ENCODE results near the gene MGAT5. TPM values are rescaled to one million over a fixed set of nuclear protein-coding genes. Genes with fewer than 3 reads are reported as not detected.
A peak's percentile ranks its signal among the peaks of the same experiment; 100 is the strongest.

The MGAT5 gene
- total RNA-seq, 1 experiment from 2014 or later: 23.2 TPM

DNA sequence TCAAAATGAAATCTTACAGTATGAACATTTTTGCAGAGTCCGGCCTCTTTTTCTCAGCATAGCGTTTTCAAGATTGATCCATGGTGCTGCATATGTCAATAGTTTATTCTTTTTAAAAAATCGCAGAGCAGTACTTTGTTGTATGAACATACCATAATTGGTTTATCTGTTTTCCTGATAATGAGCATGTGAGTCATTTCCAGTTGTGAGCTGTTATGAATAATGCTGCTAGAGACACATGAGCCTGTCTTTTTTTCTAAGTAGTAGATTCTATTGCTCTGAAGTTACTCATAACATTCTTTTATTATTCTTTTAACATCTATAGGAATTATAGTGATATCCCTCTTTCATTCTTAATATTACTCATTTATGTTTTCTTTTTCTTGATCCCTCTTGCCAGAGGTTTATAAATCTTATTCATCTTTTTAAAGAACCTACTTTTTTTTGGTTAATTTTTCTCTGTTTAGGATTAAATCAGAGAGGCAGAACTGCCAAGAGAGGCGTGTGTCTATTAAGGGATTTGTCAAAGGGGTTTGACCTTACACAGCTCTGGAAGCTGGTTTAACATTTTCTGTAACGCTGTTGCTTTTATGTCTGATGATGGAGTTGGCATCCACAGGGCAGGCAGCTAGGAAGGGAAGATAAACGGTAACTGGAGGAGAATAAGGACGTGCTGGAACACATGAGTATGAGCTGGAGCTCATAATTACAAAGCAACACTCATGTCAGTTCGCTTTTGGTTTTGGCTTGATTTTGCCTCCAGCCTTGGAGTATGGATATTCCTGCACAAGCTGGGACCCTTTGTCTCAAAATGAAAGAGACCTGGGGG is 47.4 kb downstream of the MGAT5 start:
- DNase-seq (ENCODE audit: low read depth): peak; percentile 37

DNA sequence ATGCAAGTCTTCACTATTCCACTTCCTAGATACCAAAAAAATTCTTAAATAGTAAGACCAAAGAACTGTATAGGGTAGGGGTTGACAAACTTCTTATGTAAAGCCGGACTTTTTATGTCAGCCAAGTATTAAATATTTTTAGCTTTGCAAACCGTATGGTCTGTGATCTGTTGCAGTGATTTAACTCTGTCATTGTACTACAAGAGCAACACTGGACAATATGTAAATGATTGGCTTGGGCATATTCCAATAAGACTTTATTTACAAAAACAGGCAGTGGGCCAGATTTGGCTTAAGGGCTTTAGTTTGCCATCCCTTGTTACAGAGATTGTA is 48.0 kb downstream of the MGAT5 start:
- DNase-seq (ENCODE audit: low read depth): no peak

DNA sequence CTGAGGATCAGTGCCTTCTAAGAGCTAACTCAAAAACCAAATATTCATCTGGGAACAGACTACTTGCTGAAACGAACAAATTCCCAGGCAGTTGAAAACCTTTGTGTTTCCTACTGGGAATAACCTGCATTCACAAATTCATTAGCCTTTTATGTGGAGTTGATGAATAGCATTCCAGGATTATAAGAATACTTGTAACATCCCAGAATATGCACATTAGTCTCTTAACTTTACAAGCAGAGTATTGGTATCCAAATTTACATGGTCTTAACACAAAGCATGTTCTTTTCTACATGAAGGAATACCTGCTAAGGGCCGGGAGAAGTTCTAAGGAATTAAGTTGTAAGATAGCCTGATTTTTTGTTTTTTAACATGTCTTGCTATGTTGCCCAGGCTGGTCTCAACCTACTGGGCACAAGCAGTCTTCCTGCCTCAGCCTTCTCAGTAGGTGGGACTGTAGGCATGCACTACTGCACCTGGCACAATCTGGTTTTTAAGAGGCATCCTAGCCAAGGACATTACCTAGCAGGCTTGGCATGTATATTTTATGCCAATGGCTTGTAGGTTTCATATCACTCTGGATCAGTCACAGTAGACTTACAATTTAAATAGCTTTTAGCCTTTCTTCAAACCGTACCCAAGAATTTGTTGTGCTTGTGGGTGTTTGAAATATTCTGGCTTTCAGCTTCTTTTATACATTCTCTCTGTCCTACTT is 50.7 kb downstream of the MGAT5 start:
- no peak for DNase-seq (ENCODE audit: low read depth)

DNA sequence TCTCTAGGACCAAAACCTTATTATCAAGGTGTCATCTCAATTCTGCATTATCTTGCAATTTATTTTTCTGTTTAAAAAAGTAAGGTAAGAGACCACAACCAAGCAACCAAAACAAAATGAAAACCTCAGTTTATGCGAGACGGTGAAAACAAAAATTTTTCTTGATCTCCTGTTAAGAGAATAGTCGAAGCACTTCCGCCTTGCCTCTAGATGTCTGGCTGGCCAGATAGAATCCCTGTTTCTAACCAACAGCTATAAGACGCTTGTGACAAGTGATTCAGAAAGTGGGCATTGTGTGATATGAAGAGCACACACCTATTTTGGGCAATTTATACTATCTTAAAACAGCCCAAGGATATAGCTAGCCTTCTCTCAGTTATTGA is 51.2 kb downstream of the MGAT5 start:
- DNase-seq (ENCODE audit: low read depth): no peak

DNA sequence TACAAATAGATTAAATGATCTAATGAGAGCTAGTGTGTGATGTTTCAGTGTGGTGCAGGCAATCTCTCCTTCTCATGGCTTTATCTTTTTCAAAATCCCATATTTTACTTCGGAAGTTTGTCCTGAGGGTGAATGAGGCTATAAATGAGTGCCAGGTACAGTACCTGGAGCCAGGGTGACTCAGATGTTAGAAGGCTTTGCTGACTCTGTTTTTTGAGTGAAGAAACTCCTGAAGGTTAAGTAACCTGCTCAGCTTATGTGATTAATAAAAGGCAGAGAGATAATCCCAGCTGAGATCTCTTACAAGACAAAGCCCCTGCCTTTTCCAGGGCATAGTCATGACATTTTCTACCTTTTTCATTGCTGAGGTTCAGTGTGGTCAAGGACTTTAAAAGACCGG is 52.6 kb downstream of the MGAT5 start:
- DNase-seq (ENCODE audit: low read depth): no peak

DNA sequence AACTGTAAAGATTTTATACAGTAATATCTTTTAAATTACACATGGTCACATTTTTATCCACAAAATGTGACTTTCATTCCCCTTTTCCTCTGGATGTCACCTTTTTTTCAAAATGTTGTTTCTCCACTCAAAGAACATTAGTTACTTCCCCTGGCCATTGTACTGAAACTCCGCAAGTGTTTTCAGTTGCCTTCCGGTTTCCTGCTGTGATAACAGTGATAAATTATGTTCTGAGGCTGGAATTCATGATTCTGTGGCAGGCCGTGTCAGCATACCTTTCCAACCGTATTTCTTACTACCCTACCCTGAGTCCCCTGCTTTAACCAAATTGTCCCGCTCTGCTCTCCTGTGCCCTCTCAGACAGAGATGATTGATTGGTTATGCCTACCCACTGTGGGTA is 53.5 kb downstream of the MGAT5 start:
- no peak for DNase-seq (ENCODE audit: low read depth)

DNA sequence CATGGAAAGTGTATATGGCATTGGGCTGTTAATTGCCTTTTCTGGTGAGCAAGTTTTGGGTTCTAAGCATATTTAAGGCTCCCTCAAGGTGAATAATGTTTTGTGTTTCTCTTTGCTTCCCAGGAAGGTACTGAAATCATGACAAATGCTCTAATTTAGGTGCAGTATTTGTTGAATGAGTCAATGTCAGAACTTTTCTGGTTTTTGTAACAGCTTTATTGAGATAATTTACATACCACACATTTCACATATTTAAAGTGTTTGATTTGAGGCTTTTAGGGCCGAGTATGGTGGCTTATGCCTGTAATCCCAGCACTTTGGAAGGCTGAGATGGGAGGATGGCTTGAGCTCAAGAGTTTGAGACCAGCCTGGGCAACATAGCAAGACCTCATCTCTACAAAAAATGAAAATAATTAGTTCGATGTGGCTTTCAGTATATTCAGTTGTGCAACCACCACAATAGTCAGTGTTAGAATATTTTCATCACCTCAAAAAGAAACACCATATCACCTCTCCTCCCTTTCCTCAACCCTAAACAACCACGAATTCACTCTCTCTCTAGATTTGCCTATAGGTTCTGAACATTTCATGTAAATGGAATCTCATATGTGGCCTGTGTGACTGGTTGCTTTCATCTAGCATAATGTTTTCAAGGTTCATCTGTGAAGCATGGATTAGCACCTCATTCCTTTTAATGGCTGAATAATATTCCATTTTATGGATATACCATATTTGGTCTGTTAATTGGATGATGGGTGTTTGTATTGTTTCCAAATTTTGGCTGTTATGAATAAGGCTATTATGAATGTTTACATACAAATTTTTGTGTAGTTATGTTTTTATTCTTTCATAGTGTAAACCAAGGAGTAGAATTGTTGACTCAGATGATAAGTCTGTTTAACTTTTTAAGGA is 54.9 kb downstream of the MGAT5 start:
- no peak for DNase-seq (ENCODE audit: low read depth)

DNA sequence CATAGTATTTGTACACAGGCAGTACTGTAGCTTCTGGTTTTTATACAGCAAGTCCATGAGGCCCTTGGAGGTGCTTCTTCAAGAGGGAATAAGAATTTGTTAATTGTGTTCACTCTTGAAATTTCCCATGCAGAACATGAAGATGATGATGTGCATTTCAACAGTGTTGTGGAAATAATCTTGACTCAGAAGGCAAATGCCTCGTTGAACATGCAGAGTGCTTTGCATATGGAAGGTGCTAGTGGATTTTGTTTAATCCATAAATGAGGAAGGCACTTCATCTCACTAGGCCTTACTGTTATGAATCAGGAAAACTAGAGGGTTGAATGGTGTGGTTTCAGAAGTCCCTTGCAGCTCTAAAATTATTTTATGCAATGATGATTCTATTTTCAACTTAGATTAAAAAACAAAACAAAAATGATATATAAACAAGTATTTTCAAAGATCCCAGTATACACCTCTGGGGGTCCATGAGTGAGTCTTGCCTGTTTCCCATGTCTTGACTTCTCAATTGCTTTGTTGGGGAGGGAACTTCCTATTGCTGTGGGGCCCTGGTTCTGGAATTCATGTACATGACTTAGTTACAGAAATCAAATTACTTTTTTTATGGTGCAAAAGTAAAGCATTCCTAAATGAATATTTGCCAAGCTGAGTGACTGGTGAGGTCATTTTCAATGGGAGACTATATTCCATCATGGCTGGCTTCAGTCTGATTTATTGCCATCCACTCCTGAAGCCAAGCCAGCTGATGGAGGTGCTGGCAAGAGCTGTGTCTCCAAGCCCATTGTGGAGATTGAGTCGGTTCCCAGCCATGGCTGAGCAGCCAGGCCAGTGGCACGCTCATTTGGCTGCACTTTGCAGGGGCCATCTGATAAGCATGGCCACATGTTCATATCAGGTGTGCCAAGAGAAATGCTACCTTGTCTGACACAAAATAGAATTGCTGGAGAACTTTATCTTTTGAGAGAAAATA is 56.5 kb downstream of the MGAT5 start:
- no peak for DNase-seq (ENCODE audit: low read depth)

DNA sequence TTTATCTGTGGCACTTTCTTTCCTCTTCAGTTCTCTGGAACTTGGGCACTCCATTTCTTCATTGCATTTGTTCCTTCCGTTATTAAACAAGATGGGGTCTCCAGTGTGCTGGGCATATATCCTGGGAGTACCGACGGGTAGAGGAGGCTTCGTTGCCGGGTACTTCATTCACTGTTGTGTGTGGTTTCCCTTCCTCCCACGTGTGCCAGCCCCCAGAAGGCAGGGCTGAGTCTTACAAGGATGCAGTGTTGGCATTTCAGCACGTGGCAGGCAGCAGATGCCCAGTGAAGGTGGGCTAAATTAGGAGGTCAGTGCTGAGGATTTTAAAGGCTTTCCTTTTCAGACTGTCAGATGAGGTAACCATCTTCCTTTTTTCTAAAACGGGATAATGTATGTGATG is 58.6 kb downstream of the MGAT5 start:
- no peak for DNase-seq (ENCODE audit: low read depth)

DNA sequence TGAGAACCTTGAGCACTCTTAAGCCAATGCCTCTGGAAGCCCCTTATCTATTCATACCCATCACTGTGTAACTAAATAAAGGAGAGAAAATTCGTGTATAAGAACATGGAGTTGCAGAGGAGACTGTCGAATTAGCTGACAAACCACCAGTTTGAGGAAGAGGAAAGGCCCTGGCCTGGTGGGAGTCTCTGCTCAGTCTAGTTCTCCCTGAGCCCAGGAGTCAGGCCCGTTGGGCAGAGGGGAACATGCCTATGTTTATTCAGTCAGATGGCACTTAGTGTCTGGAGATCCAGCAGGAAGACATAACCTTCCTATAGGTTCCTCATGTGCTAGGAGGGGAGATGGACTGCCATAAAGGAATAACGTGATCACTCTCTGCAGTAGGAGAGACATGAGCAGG is 60.3 kb downstream of the MGAT5 start:
- DNase-seq (ENCODE audit: low read depth): no peak

DNA sequence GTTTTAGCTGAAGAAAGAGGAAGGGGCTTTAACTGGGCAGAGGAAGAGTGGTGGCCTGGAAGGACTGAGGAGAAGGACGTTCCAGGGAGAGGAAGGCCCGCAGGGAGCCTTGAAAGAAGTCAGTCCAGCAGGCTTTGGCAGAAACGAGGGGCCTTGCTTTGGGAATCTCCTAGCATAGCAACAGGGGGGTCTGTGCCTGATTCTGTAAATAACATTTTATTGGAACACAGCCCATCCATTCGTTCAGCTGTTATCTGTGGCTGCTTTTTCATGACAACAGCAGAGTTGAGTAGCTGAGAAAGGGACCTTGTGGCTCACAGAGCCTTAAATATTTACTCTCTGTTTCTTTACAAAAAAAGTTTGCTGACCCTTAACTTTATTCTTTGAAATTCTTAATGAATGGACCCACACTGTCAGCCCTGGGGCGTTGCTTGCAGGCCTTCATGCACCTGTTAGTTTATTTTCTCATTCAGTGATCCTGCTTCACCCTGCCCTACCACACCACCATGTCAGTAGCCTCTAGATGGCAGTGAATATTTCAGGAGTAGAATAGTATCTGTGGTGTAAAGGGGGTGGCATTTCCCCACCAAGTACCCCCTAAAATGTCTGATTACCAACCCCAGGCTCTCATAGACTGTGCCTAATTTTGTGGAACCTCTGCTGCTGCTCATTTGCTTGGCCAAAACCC is 61.0 kb downstream of the MGAT5 start:
- DNase-seq (ENCODE audit: low read depth): no peak

DNA sequence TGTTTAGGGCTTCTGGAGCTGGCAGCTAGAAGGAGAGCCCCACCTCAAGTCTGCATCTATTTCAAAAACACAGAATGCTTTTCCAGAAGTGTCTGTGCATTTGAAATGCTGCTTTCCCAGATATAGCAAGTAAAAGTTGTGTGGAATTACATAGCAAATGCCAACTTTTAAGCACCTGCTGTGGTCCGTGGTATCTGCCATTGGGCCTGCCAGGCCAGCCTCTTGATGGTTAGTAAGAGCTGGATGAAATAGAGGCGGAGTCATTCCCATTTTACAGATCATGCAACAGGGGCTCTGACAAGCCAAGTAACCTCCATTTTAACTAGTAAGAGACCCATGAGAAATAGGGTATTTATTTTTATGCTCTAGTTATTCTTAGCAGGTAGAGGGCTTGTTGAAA is 61.6 kb downstream of the MGAT5 start:
- DNase-seq (ENCODE audit: low read depth): no peak

DNA sequence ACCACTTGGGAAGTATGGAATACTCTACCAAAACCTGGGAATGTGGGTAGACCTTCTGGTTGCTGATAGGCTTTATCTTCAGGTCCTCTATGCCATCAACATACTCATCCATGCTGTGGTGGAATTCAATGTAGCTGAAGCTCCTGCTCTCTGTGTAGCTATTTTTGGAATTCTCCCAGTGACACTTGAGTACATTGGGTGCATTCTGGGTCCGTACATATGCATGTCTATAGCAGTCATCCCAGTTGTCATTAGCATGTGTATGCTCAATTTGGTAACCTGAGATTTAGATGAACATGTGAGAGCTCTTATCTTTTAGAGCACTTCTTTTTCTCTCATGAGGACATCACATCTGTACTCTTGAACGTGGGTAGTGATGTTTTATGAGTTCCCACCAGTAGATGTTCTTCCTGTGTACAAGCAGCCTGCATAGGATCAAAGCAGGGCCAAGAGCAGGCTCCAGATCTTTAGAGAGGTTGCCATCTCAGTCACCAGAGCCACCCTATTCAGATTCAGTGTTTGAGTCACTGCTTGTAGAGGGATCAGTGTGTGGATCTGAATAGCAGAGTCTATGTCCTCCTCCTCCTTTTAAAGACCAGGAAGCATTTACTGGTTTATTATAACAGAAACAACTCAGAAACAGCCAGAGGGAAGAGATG is 65.9 kb downstream of the MGAT5 start:
- DNase-seq (ENCODE audit: low read depth): no peak

DNA sequence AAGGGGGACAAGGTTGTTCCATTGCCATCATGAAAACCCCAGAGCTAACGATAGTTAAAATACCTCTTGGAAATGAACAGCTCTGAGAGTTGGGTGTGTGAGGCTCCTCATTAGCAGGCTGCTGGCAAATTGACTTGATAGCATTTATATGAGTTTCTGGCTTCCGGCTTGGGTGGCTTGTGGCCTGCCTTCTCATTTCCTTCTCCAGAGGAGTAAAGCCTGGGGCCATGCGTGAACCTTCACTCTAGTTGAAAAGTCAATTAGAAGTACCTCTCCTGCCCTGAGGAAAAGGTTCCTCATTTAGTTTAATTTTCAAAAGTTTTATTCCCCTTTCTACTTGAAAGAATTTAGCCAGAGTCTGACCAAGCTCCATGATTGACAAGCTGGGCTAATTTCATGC is 67.1 kb downstream of the MGAT5 start:
- DNase-seq (ENCODE audit: low read depth): peak; percentile 15

DNA sequence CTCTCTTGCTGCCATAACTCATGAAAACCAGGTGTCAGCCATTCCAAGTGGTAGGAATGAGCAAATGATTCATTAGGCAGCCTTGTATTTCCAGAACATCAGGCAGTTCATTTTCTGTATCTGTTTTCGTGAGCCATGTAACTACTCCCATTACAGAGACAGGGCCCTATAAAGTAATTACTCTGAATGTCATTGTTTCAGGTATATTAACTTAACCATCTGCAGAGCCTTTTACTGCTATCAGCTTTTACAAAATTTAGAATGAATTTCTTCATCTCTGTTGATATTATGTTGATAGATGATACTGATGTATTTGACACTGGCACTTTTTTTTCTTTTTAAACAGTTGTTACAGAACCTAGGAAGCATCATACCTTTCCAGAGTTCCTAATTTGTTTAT is 69.9 kb downstream of the MGAT5 start:
- no peak for DNase-seq (ENCODE audit: low read depth)

DNA sequence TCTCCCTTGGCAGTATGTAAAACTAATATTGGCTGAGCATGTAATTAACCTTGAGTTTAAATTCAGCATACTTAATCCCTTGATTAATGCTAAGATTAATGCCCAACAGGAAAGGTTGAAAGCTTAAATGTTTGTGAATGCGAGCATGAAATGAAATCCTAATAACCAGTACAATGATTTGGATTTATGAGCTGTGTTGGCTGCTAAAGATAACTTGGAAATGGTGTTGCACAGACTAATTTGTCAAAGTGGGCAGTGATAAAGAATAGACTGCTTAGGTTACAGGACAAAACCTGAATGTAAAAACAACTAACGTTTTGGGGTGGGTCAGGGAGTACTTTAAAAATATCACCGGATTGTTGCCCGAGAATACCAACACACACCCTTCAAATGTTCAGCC is 70.6 kb downstream of the MGAT5 start:
- DNase-seq (ENCODE audit: low read depth): no peak

DNA sequence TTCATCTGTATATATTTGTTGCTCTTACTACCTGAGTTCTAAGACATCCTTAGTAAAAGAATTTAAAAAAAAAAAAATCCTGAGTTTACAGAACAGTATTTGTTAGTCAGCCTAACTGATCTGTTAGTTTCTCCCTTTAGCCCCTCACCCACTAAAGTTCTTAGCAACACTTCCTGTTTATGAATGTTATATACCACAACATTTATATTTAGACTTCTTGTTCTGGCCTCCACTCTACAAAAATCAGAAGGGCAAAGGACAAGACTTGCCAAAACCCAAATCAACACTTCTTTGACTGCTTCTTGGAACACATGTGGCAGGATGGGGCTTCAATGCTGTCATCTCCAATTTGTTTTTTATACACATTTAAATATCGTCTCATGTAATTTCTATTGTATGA is 71.1 kb downstream of the MGAT5 start:
- DNase-seq (ENCODE audit: low read depth): no peak

DNA sequence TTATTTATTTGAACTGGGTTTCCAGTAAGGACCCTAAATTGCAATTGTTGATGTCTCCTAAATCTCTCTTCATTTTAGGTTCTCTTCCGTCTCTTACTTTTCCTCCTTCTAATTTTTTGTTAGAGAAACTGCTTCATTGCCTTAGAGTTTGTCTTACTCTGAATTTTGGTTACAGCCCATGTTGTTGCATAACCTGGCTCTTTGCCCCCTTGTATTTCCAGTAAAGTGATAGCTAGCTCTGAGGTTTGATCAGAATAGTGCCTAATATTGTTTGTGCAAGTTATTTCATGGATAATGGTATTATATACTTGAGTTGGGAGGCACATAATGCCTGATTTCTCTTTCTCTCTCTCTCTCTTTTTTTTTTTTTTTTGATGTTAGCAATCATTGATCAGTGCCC is 71.8 kb downstream of the MGAT5 start:
- no peak for DNase-seq (ENCODE audit: low read depth)

DNA sequence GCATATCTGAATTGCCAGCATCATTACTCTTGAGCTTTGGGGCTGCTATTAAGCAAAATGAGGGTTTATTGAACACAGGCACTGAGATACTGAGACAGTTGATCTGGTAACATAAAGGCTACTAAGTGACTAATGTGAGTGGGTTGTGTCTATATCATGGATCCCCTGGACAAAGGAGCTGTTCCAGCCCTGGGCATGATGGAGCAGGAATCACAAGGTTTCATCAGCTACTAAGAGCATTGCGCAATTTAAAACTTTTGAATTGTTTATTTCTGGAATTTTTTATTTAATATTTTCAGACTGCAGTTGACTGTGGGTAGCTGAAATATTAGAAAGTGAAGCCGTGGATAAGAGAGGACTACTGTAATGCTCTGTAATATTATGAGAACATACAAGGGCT is 73.5 kb downstream of the MGAT5 start:
- no peak for DNase-seq (ENCODE audit: low read depth)

DNA sequence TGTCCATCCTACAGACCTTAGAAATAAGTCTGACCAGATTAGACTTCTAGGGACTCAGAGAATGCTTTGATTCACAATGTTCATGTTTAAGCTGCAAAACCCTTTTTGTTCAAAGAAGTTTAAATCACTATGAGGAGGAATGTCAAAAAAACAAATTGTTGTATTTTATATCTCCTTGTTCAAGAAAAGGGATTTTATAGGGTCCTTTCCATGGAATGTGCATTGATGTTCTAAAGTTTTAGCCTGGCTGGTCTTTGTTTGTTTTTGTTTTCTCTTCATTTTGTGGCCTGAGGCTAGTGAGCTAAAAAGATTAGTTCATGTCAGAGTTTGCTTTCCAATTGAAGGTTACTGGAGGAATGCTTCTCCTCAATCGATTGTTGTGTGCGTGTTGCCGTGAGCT is 77.2 kb downstream of the MGAT5 start:
- no peak for DNase-seq (ENCODE audit: low read depth)

Data from Daoy (cell line).